Adipose tissue (tissue), 3 donors: ENCODE measurements around the gene KLF13. TPM values are rescaled to one million over a fixed set of nuclear protein-coding genes. Genes with fewer than 3 reads are reported as not detected.
"Not testable (repeated sequence)": the region's sequence is repeated elsewhere in the genome, so short reads cannot be mapped to it uniquely, and the experiment has no call there.

Experiments used
- H3K27ac ChIP-seq: one replicate; pipeline ENCODE4 v1.5.1; 2013; ENCODE audit warnings: low read depth, low read length
- WGBS, 3 donors: extraction: QIAGEN DNeasy Blood & Tissue Kit; methylation state at CpG; one replicate each; pipeline ENCODE4 v1.1.7; 2013; 5-methylcytosine and 5-hydroxymethylcytosine counted together
- polyA plus RNA-seq, 3 donors: library from polyadenylated mRNA; stranded (reverse); fragments of 200-250 nt; gene quantifications; one replicate each; pipeline ENCODE4 v1.2.3, GENCODE V29; 2013
- donor health status: healthy with polysubstance abuse.
- donor health status: Bipolar disorder and iron deficiency.
- donor health status: healthy.

The KLF13 gene
- polyA plus RNA-seq, 3 donors, result 44.3 to 74.0 (median 46.9) TPM

DNA sequence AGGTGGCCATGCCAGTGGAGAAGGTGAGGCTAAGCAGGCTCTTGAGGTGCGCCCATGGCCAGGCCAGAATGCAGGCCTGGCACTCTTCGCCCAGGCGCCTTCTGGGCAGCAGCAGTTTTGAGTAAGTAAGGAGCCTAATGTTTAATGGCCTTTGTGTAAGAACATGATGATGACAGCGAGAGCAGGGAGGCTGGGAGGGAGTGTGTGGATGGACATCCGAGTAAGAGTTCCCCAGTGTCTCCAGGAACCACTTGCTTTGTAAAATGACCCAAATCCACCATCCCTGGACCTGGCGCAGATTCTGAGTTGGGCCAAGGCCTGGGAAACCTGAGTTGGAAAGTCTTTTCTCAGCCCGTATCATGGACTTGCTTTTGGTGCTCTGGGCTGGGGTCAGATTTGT is 24.1 kb downstream of the KLF13 start:
- H3K27ac ChIP-seq, result no peak overlapping the region
- WGBS, 3 donors, result 91 to 93% (median 91%) methylated on average over 7 of the region's 7 CpGs

DNA sequence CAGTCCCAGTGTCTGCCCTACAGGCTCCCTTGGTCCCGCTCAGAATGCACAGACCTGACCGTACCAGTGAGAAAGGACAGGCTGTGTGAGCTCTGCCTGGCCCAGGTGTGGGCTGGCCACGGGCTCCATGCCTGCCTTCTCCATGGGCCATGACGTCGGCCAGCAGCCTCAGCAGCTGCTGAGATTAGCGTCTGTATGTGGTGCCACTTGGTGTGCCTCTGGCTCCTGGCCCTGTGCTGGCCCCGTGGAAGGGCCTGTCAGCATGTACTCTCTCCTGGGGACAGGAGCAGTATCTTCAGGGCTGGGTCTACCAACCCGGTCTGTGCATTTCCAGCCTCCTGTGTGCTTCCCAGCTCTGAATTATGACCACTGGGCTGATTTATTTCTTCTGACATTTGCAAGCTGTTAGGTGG is 25.7 kb downstream of the KLF13 start:
- WGBS, 3 donors, result 19 to 48% (median 37%) methylated on average over 8 of the region's 8 CpGs
- no peak overlapping the region for H3K27ac ChIP-seq

DNA sequence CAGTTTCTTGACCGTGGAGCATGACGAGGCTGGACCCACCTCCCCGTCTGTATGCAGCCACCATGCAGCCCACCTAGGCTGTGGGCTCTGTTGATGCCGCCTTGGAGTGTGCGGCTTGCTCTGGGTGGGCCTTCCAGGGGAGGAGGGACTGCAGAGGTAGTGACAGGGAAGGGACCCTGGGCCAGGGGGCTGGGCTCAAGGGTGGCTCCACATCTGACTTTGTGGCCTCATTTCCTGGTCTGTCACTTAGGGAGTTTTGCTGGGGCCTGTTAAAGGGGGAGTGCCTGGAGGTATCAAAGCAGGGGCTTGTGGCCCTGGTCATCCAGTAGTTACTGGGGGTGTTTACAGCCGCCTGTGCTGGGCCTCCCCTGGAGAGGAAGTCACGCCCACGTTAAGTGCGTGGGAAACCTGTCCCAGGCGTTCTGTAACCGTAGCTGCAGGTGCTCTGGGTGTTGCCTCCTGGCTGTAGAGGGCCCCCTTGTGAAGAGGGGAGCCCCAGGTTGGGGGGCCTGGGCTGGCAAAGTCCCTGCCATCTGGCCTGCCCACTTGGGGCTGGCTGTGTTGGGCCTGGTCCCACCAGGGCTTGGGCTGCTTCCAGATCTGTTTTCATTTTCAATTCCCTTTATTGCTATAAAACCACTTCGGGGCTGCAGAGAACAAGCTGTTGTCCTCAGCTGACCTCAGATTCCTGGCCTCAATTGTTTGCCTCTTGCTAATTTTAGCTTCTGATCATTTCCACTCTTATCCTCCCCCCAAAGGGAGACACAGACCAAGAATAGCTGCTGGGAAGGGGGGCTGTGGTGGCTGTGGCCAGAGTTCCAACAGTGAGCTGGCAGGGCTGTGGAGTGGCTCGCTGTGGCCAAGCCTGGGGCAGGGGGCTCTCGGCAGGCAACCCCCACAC is 26.5 kb downstream of the KLF13 start:
- peak overlapping the region; percentile 19 for H3K27ac ChIP-seq
- 19 to 27% (median 21%) methylated on average over 14 of the region's 14 CpGs for WGBS, 3 donors

DNA sequence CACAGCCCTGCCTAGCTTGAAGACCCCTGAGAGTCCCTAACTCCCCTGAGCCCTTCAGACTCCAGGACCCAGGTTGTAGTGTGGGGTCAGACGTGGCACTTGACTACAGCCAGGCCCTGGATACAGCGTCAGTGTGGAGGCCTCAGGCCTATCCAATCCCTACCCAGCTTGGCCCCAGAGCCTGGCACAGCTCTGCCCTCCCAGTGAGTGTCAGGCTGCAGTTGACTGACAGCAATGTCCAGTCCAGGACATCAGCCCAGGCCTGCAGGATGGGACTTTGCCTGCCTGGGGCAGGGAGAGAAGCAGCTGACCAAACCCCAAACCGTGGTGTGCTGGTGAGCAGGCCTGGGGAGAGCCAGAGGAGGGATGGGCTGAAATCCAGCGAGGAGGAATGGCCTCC is 27.3 kb downstream of the KLF13 start:
- H3K27ac ChIP-seq, result peak overlapping the region; percentile 19
- 25 to 51% (median 44%) methylated on average over 4 of the region's 4 CpGs for WGBS, 3 donors

DNA sequence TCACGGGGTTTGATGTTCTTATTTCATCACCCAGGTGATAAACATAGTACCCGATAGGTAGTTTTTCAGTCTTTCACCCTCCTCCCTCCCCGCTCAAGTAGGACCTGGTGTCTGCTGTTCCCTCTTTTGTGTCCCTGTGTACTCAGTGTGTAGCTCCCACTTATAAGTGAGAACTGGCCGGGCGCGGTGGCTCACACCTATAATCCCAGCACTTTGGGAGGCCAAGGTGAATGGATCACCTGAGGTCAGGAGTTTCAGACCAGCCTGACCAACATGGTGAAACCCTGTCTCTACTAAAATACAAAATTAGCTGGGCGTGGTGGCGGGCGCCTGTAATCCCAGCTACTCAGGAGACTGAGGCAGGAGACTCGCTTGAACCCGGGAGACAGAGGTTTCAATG is 29.5 kb downstream of the KLF13 start:
- WGBS, 3 donors, result 92 to 96% (median 94%) methylated on average over 11 of the region's 11 CpGs

DNA sequence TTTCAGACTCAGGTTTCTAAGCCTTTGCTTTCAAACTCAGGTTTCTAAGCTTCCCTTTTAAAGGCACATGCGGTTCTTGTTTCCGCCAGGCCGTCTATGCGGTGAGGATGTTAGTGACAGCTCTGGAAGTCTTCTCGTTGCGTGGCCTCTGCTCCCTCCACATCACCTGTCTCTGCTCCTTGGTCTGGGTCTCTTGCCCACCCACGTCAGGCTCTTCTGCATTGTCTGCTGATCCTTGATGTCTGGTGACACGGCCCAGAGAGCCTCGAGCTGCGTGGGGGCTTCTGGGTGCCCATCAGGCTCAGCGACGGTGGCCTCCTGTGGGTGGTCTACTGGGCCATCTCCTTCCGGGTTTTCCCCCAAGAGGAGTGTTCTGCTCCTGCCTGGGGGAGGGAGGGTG is 30.5 kb downstream of the KLF13 start:
- 51 to 72% (median 62%) methylated on average over 13 of the region's 13 CpGs for WGBS, 3 donors
- H3K27ac ChIP-seq, result no peak overlapping the region

More for the DNA sequence above, 29.5 kb downstream of the KLF13 start:
- H3K27ac ChIP-seq, result not testable (repeated sequence)

DNA sequence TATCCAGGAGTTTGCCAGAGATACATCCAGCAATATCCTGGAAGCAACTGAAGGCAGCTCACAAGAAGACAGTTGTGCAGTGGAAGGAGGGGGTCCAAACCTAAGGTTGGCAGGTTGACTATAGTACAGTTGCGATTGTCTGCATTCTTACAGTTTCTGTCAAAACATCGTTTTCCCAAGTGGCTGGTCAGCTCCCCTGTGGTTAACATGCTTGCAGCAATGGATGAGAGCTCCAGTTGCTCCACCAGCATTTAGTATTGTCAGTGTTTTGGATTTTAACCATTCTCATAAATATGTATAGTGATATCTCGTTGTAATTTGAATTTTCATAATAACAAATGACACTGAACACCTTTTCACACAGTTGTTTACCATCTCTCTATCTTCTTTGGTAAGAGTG is 31.5 kb downstream of the KLF13 start:
- no peak overlapping the region for H3K27ac ChIP-seq
- WGBS, 3 donors, result 55 to 73% (median 57%) methylated on average over 3 of the region's 3 CpGs

DNA sequence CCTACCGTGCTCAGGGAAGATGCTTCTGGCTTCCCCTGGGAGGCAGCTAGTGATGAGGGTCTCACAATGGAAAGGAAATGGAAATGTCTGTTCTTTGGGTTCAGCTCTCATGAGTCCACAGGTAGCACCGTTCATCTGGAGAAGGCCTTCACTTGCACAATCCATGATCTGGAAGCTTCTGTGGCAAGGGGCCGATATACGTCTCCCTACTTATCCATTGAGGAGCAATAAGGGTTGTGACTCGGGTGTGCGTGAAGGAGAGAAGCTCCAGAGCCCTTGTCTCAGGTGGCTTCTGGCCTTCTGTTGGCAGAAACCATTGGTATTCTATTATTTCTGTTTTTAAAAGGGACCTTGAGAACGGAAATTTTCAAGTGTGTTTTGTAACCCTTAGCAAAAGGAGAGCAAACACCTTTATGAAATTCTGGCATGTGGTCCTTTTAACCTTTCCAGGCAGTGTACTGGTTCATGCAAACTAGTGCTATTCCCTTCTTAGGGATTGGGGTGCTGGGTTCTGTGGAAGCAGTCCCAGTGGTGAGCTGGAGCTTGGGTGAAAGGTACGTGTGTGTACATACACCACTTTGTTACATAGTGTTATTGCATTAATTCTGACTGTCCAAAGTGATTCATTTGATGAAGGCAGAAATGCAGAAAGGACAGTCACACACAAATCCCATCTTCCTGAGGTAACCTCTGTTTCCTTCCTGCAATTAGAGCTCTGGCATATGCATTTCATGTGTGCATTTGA is 32.5 kb downstream of the KLF13 start:
- 60 to 69% (median 68%) methylated on average over 8 of the region's 8 CpGs for WGBS, 3 donors
- H3K27ac ChIP-seq, result no peak overlapping the region

DNA sequence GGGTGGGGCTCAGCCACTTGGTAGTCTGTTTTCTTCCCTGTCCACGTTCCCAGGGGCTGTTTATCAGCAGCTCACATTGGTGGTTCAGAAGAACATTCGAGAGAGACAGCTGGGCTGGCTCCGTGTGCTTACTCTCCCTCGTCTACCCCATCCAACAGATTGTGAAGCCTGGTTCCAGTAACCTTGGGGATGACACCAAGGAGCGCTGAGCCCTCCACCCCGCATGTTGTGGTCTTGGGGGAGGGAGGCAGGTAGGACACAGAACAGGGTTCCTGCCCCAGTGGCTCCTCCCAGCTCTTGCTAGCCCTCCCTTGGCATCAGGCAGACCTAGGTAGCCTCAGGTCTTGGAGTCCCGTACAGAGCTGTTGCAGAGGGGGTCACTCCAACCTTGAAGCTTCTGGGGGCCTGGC is 33.1 kb downstream of the KLF13 start:
- no peak overlapping the region for H3K27ac ChIP-seq
- 37 to 56% (median 52%) methylated on average over 7 of the region's 7 CpGs for WGBS, 3 donors

DNA sequence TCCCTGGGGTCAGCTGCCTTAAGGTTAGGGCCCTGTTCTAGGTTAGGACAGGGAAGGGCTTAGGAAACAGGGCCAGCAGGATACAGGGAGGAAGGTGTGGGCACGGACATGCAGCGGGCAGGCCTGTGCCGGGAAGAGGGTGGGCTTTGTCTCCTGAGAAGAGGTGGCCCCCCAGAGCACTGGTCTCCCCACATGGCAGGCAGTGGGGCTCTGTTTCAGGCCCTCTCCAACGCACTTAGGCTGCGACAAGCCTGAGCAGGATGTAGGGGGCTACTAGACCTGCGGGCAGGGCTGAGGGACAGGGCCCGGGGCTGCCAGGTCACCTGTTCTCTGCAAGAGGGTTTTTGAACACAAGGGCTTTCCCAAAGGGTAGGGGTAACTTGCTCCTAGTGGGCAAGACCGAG is 33.5 kb downstream of the KLF13 start:
- WGBS, 3 donors, result 62 to 81% (median 75%) methylated on average over 8 of the region's 8 CpGs
- H3K27ac ChIP-seq, result no peak overlapping the region

DNA sequence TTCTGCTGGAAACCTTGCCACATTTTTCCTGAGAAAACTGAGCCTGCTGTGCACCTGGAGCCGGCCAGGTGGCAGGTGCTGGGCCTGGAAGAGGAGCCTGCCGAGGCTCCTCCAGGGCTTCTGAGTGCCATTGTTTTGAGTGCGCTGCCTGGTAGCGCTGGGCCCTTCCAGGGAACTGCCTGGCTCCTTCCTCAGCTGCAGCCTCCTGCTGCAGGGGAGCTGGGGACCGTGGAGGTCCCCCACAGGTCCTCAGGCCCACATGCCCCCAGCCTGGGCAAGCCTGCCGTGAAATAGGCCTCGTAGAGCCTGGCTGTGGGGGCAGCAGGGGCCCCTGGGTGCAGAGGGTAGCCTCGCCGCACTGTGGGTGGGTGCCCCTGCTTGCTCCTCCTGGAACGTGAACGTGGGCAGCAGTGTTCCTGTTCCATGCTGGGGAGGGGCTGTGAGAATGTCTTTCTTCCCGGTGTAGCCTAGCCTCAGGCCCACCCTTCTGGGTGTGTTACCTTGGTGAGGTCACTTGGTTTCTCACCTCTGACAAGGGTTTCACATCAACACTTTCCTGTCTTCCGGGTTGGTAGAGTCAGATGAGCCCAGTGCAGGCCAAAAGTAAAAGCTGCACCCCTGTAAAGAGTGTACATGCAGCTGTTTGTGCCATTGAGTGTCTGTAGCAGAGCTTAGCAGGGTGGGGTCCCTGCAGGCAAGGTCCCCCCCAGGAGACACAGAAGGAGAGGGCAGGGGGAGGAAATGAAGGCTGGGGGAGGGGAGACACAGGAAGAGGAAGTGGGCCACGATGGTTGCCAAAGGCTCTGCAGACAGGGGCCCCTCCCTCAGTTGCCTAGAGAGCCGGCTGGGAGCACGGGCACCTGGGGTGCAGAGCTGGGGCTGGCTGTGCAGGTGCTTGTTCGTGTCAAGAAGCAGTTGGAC is 34.5 kb downstream of the KLF13 start:
- no peak overlapping the region for H3K27ac ChIP-seq
- WGBS, 3 donors, result 34 to 39% (median 34%) methylated on average over 16 to 17 of the region's 17 CpGs

DNA sequence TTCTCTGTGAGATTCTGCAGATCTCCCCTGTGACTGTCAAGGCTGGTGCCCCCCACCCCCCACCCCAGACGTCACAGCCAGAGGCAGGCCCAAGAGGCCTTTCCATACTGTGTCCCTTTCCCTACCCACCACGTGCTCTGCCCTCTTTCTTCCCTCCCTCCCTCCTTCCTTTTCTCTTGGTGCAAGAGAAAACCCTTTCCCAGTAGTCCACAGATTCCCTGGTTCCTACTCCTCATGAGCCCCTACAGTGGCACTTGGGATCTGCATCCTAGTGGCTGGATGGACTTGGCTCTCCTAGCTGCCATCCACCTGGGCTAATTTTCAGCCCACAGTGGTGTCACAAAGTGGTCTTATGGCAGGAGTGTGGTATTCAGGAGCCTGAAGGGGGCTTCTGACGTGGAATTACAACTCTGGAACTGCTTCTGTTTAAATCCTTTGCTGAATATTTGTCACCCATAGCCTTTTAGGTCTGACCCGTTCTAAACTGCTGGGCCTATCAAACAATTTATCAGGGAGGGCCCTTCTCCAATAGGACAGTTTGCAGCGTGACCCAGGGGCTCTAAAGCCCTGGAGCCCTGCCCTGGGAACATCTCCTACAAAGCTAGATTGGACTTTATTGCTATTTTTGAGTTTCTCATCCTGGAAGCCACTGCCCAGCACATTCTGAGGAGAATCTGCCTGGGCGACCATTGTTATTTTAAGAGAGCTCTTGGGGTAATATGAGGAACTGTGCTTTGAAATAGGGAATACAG is 35.3 kb downstream of the KLF13 start:
- H3K27ac ChIP-seq, result no peak overlapping the region
- 39 to 49% (median 45%) methylated on average over 6 of the region's 6 CpGs for WGBS, 3 donors

DNA sequence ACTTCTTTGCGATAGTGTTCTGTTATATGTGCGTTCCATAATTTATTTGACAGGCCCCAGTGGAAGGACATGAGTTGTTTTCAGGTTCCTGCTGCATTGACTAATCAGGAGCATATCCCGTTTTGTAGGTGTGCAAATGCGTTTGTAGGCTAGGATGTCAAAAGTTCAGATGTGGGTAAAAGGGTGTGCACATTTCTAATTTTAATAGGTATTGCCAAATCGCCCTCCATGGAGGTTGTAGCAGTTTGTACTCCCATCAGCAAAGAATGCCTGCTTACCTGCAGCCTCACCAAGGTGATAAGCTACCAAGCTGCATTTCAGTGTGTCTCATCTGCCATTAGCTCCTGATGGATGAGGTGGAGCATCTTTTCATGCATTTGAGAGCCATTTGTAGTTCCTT is 36.3 kb downstream of the KLF13 start:
- 44 to 53% (median 45%) methylated on average over 5 of the region's 5 CpGs for WGBS, 3 donors

DNA sequence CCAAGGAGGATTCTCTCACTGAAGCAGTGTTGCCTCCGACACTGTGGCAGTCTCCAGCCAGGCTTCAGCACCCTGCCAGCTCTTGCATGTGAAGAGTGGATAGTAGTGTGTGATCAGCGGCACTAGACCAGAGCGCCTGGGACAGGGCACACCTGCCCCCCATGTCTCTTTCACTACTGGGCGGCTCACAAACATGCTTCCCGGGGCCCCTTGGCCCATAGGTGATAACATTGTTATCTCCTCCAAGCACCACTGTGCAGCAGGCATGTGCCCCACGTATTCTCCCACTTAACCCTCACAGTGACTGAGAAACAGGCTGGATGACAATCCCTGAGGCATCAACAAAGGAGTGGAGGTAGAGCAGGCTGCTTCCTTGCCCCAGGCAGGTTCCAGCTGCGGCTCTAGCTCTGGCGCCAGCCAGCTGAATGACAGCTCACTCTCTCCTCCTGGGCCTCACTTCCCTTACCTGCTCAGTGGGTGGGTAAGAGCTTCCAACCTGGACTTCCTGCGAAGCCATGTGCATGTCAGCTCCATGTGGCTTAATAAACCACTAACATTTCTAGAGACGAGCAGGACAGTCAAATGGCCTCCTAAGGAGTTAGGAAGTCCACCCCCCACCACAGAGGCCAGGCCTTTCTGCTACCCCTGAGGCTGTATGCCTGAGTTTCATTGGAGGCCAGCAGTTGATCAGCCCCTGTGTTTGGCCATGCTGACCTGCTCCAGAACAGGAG is 37.8 kb downstream of the KLF13 start:
- WGBS, 3 donors, result 39 to 70% (median 66%) methylated on average over 10 of the region's 10 CpGs

More for the DNA sequence above, 36.3 kb downstream of the KLF13 start:
- H3K27ac ChIP-seq, result no peak overlapping the region

DNA sequence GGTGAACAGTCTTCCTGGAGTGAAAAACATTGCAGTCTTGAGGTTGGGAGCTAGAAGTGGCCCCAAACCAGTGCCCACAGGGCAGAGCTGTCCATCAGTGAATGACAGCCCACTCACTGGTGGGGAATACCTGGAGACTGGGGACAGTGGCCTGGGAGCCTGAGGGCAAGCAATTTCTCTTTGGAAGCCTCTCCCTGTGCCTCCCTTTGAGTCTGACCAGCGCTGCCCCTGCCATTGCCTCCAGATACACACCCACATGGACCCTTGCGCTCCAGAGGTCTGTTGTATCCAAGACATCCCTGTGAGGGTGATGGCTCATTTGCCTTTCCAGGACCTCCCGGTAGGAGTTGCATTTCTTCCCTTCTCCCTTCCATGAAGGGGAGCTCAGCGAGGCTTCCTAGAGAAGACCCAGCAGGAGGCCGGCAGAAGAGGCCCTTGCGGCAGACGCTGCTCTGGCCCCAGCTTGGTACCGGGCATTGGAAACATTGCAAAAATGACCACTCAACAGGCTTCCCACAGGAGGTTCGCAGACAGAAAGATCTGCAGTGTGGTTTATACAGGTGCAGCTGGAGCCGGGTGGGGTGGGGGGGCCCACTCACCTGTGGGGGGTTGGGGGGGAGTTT is 38.5 kb downstream of the KLF13 start:
- 61 to 65% (median 65%) methylated on average over 10 of the region's 10 CpGs for WGBS, 3 donors
- H3K27ac ChIP-seq, result peak overlapping the region; percentile 59

More for the DNA sequence above, 37.8 kb downstream of the KLF13 start:
- no peak overlapping the region for H3K27ac ChIP-seq

DNA sequence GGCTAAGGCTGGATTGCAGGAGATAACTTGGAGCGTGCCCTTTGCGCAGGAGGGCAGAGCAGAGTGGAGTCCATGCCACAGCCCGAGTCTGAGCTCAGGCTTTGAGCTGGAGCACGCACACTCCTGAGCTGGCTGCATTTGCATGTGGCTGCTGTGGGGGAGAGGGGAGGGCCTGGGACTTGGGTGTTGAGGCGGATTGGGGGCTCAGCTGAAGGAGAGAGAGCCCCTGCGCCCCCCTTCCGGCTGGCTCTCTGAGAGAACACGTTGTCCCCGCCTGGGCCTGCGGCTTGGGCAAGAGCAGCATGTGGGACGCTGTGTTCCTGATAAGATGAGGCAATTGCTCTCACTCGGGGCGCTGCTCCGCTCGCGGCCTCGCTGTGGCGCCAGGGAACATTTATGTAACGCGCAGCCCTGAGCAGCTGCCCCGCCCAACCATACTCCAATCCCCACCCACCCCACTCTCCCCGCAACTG is 39.1 kb downstream of the KLF13 start:
- peak overlapping the region; percentile 59 for H3K27ac ChIP-seq
- 12 to 19% (median 14%) methylated on average over 21 to 22 of the region's 22 CpGs for WGBS, 3 donors
